GM12878 (cell line): Measurements from ENCODE around the gene DDX5. TPM values are rescaled to one million over a fixed set of nuclear protein-coding genes. Genes with fewer than 3 reads are reported as not detected.

Experiments used
- ATAC-seq: fragments of 200-7000 bp; cut with Tn5 transposase; 3 replicates; pipeline ENCODE4 v1.9.1; 2020; ENCODE audit warnings: mild to moderate bottlenecking, moderate library complexity
- BruUV-seq: library from RNA; stranded (reverse); fragments of 400-500 nt; replicated peaks from 2 replicates; lab custom pipeline; 2021; lab: Mats Ljungman, UMichigan
- CTCF ChIA-PET: fragments of 300-600 bp; sonication (Branson Sonifier 250); formaldehyde crosslinking; extraction: SDS; loops from one replicate; lab custom pipeline; 2021; ENCODE audit warnings: inconsistent platforms; lab: Yijun Ruan, JAX
- POLR2A ChIA-PET: fragments of 350-600 bp; formaldehyde crosslinking; extraction: SDS; loops from one replicate; lab custom pipeline; 2021; ENCODE audit warnings: inconsistent platforms; lab: Charles Lee
- RAD21 ChIA-PET: fragments of 300-600 bp; sonication (Branson Sonifier 250); formaldehyde crosslinking; loops from one replicate; lab custom pipeline; 2023; ENCODE audit warnings: antibody characterized with exemption; ENCODE audit not compliant: unreplicated experiment; lab: Charles Lee
- SMC1A ChIA-PET: fragments of 300-600 bp; sonication (Branson Sonifier 250); formaldehyde crosslinking; loops from one replicate; lab custom pipeline; 2023; ENCODE audit not compliant: unreplicated experiment, uncharacterized antibody; lab: Charles Lee
- DNase-seq: peaks from one replicate; pipeline ENCODE4 v3.0.0-alpha.2; 2011; ENCODE audit warnings: low read depth, low spot score
- FAIRE-seq: peaks from 3 replicates; lab custom pipeline; 2011; peaks lifted over from hg19 to GRCh38; lab: Jason Lieb, UNC
- H2AFZ ChIP-seq: 2 replicates; pipeline ENCODE4 v1.6.0; 2011; ENCODE audit warnings: low read depth, low read length, control low read depth; ENCODE audit not compliant: control insufficient read depth
- H3K27ac ChIP-seq: 2 replicates; pipeline ENCODE4 v1.5.1; 2011; ENCODE audit warnings: control low read depth; ENCODE audit not compliant: control insufficient read depth, insufficient read depth
- H3K27me3 ChIP-seq, 2 experiments: replicated peaks in 1 of 2; 2 replicates each; pipeline versions ENCODE4 v1.6.0 to v1.6.1; 2011; ENCODE audit warnings: low read length in 1 of 2; ENCODE audit not compliant: control insufficient read depth in 2 of 2, insufficient read depth in 2 of 2
- H3K36me3 ChIP-seq, 2 experiments: 2 replicates each; pipeline ENCODE4 v1.5.1; 2011; ENCODE audit warnings: low read length in 1 of 2; ENCODE audit not compliant: control insufficient read depth in 2 of 2, insufficient read depth in 2 of 2
- H3K4me1 ChIP-seq: 2 replicates; pipeline ENCODE4 v1.6.1; 2011; ENCODE audit warnings: mild to moderate bottlenecking, low read length, moderate library complexity, mixed read lengths; ENCODE audit not compliant: control insufficient read depth, insufficient read depth
- H3K4me2 ChIP-seq: 2 replicates; pipeline ENCODE4 v1.6.0; 2011; ENCODE audit warnings: control low read depth; ENCODE audit not compliant: control insufficient read depth, insufficient read depth
- H3K4me3 ChIP-seq: fragments of 200-600 bp; sonication (generic); 2 replicates; pipeline ENCODE4 v1.5.1; 2016
- H3K79me2 ChIP-seq: 2 replicates; pipeline ENCODE4 v1.6.0; 2011; ENCODE audit warnings: low read length; ENCODE audit not compliant: control insufficient read depth, insufficient read depth
- H3K9ac ChIP-seq: 2 replicates; pipeline ENCODE4 v1.8.0; 2011; ENCODE audit warnings: low read length, control low read depth, mixed read lengths; ENCODE audit not compliant: control insufficient read depth, insufficient read depth
- H3K9me3 ChIP-seq: replicated peaks from 3 replicates; pipeline ENCODE4 v1.5.1; 2011; ENCODE audit warnings: mild to moderate bottlenecking, low read length; ENCODE audit not compliant: control insufficient read depth, insufficient read depth
- H4K20me1 ChIP-seq: 2 replicates; pipeline ENCODE4 v1.6.0; 2011; ENCODE audit not compliant: control insufficient read depth, insufficient read depth
- ASH2L ChIP-seq: fragments of 300-600, 200-600 bp; sonication (generic); IDR thresholded peaks from 2 replicates; pipeline ENCODE4 v1.6.1; 2017; ENCODE audit warnings: low read depth, mild to moderate bottlenecking, borderline replicate concordance
- ATF2 ChIP-seq: IDR thresholded peaks from 2 replicates; pipeline ENCODE4 v1.6.1; 2012; ENCODE audit warnings: low read length, inconsistent platforms
- BACH1 ChIP-seq: fragments of 450-650 bp; IDR thresholded peaks from 2 replicates; pipeline ENCODE4 v1.6.1; 2017; ENCODE audit warnings: mild to moderate bottlenecking, borderline replicate concordance
- CHD1 ChIP-seq: IDR thresholded peaks from 2 replicates; pipeline ENCODE4 v1.6.1; 2012; ENCODE audit warnings: low read depth, low read length, improper control_type of control experiment
- HDAC6 ChIP-seq: fragments of 200-600 bp; sonication (generic); IDR thresholded peaks from one replicate; pipeline ENCODE4 v1.8.0; 2017; ENCODE audit warnings: antibody characterized with exemption; ENCODE audit not compliant: unreplicated experiment
- KLF5 ChIP-seq: fragments of 450-650 bp; IDR thresholded peaks from 2 replicates; pipeline ENCODE4 v1.6.1; 2014; ENCODE audit warnings: mild to moderate bottlenecking; ENCODE audit not compliant: partially characterized antibody
- NFIC ChIP-seq: IDR thresholded peaks from 2 replicates; pipeline ENCODE4 v1.6.1; 2012; ENCODE audit warnings: low read depth, mild to moderate bottlenecking, inconsistent platforms, low read length, moderate library complexity
- NFXL1 ChIP-seq: fragments of 450-650 bp; IDR thresholded peaks from 2 replicates; pipeline ENCODE4 v1.6.1; 2017; ENCODE audit warnings: antibody characterized with exemption, mild to moderate bottlenecking, borderline replicate concordance
- PML ChIP-seq: IDR thresholded peaks from 2 replicates; pipeline ENCODE4 v1.6.1; 2012; ENCODE audit warnings: low read length, inconsistent platforms
- SMAD5 ChIP-seq: IDR thresholded peaks from 2 replicates; pipeline ENCODE4 v1.6.1; 2016; ENCODE audit warnings: antibody characterized with exemption, low read depth
- STAT1 ChIP-seq: fragments of 450-650 bp; conservative IDR thresholded peaks from 2 replicates; pipeline ENCODE4 v1.6.1; 2014; ENCODE audit warnings: antibody characterized with exemption, mild to moderate bottlenecking
- ZBTB33 ChIP-seq: fragments of 450-650 bp; IDR thresholded peaks from 2 replicates; pipeline ENCODE4 v1.6.1; 2017; ENCODE audit warnings: mild to moderate bottlenecking
- WGBS: methylation state at CpG from one replicate; pipeline ENCODE4 v1.1.6; 2016; ENCODE audit warnings: low lambda C conversion rate; ENCODE audit not compliant: insufficient replicate concordance, insufficient coverage; ENCODE audit errors: missing lambda C conversion rate; 5-methylcytosine and 5-hydroxymethylcytosine counted together
- in situ Hi-C: fragments of 300-500 bp; cut with MboI; formaldehyde crosslinking; loops from 9 replicates; pipeline ENCODE4 v1.14.3; 2018; ENCODE audit warnings: mixed read lengths
- intact Hi-C: fragments of 100-400 bp; cut with micrococcal nuclease; formaldehyde crosslinking; loops from one replicate; pipeline ENCODE4 v1.14.2; 2022; ENCODE audit not compliant: unreplicated experiment
- polyA plus RNA-seq, 11 experiments: library from polyadenylated mRNA; depleted of rRNA in 4 of 11; unstranded in 6 of 11; stranded (reverse) in 5 of 11; fragments of >200 nt; fragmentation: Nextera tagmentation in 4 of 11; fragmentation: Illumina TruSeq in 1 of 11; extraction: Ambion mirVana in 4 of 11; extraction: Trizol in 1 of 11; gene quantifications; 1 replicate in 1 of 11; 2 replicates in 10 of 11; pipeline versions ENCODE4 v1.2.1 to v1.2.3, GENCODE V29; 2011 to 2016; ENCODE audit warnings: inconsistent platforms in 2 of 11, missing spikeins in 2 of 11, low read depth in 1 of 11
- total RNA-seq, 4 experiments: library from RNA; depleted of rRNA in 3 of 4; stranded (reverse); fragments of >200 nt in 3 of 4; fragmentation: Illumina TruSeq in 1 of 4; extraction: Trizol in 1 of 4; gene quantifications; 2 replicates each; pipeline versions ENCODE4 v1.2.1 to v1.2.3, GENCODE V29; 2013 to 2021
- TF ChIP-seq, protein P1 (sequence below): fragments of 150-350 bp; IDR thresholded peaks from 2 replicates; pipeline ENCODE4 v1.6.1; 2014; ENCODE audit warnings: mild to moderate bottlenecking, low read depth, low read length
- TF ChIP-seq, protein P2 (sequence below): fragments of 450-650 bp; IDR thresholded peaks from 2 replicates; pipeline ENCODE4 v1.6.1; 2017; ENCODE audit warnings: borderline replicate concordance

The DDX5 gene
- total and polyA plus RNA-seq, 10 of the 15 experiments (the other 5 are each of a cell fraction or from before 2014, with no cell fraction given) = 257 to 1,423 (median 719) TPM

DNA sequence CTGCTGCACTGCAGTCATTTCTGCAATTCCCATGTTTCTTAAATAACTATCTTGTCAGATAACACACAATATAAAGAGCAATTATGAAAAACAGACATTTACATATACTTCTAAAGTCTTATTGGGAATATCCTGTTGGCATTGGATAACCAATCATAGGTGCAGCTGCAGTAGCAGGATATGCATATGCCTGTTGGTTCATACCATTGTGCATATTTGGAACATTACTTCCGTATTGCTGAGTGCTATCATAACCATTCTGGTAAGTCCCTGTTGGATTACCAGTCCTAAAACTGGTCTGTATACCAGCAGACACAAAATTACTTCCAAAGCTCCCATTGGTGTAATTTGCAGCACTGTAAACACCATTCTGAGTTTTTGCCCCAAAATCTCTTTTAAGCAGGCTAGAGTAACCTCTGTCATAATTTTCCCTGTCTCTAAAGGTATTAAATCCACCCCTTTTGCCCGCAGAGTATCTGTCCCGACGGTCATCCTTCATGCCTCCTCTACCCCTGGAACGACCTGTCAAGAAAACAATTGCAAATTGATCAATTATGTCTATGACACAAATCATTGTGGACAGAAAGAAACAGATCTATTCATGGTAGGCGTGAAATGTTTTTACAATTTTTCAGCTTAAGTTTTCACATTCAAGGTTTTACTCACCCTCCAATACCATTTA lies 6.1 kb downstream of the DDX5 start:
- no peak for ATAC-seq
- Histone ChIP-seq H3K79me2 (peaks cover 67% of the 10 kb centered on the region), H2AFZ (no peak overlapping the region), H3K4me1 (peaks cover 15% of the 10 kb centered on the region; the same call in 1 of the 2 replicates), H3K9me3 (no peaks in the 10 kb centered on the region), H3K4me2 (0 out of 2 replicates have a peak overlapping the region, but pooled peaks have one; percentile 22), H4K20me1 (peaks cover 6% of the 10 kb centered on the region), H3K27me3 (no peaks in the 10 kb centered on the region), H3K4me3 (no peak overlapping the region), H3K27ac (no peak overlapping the region), H3K36me3 (peaks cover 14 to 44% of the 10 kb centered on the region in 2 experiments), H3K9ac (no peak overlapping the region)
- ChIA-PET POLR2A (interaction anchor here (0.5 kb wide), 1 partner anchor 91 kb away, joined by 4 read pairs; no protein-coding TSS in a partner anchor), CTCF (interaction anchor here (2.3 to 17.7 kb wide), 2 partner anchors 79 to 149 kb away, joined by 13 to 350 read pairs; no protein-coding TSS in a partner anchor), RAD21 (interaction anchor here (0.6 to 1.2 kb wide), 3 partner anchors 80 to 155 kb away, joined by 4 read pairs; no protein-coding TSS in a partner anchor), SMC1A (interaction anchor here (1.9 to 6.6 kb wide), 3 partner anchors 10 to 149 kb away, joined by 7 to 70 read pairs (median 11); no protein-coding TSS in a partner anchor)
- BruUV-seq = TSS peak; percentile 9
- 81% methylated on average over 6 of the region's 6 CpGs for WGBS
- DNase-seq = no peak
- no peak for FAIRE-seq
- in situ Hi-C loops (loop anchor here (10.0 kb wide), 2 partner anchors 145 to 655 kb away; partner anchors contain the start of gene SMARCD2), intact Hi-C loops (no loop called here)
- TF ChIP-seq ZBTB33 (no peak), SMAD5 (0 out of 2 replicates have a peak, but pooled peaks have one; percentile 51), CHD1 (no peak), NFIC (no peak), PML (no peak), ASH2L (no peak), NFXL1 (no peak), KLF5 (no peak), BACH1 (peak; percentile 39; the same call in 1 of the 2 replicates), STAT1 (no peak), ATF2 (no peak), HDAC6 (peak; percentile 63)
- TF ChIP-seq, protein P1, sequence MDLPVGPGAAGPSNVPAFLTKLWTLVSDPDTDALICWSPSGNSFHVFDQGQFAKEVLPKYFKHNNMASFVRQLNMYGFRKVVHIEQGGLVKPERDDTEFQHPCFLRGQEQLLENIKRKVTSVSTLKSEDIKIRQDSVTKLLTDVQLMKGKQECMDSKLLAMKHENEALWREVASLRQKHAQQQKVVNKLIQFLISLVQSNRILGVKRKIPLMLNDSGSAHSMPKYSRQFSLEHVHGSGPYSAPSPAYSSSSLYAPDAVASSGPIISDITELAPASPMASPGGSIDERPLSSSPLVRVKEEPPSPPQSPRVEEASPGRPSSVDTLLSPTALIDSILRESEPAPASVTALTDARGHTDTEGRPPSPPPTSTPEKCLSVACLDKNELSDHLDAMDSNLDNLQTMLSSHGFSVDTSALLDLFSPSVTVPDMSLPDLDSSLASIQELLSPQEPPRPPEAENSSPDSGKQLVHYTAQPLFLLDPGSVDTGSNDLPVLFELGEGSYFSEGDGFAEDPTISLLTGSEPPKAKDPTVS = no peak
- TF ChIP-seq, protein P2, sequence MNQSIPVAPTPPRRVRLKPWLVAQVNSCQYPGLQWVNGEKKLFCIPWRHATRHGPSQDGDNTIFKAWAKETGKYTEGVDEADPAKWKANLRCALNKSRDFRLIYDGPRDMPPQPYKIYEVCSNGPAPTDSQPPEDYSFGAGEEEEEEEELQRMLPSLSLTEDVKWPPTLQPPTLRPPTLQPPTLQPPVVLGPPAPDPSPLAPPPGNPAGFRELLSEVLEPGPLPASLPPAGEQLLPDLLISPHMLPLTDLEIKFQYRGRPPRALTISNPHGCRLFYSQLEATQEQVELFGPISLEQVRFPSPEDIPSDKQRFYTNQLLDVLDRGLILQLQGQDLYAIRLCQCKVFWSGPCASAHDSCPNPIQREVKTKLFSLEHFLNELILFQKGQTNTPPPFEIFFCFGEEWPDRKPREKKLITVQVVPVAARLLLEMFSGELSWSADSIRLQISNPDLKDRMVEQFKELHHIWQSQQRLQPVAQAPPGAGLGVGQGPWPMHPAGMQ = no peak
